ENCODE data around the gene SCGN. TPM values are rescaled to one million over a fixed set of nuclear protein-coding genes. Genes with fewer than 3 reads are reported as not detected.

Gene SCGN
- total and polyA plus RNA-seq, 2 of the 13 experiments (the other 11 are each of a cell fraction or from before 2014, with no cell fraction given): 2.9 to 29.0 TPM

GRCh38 chr6:25715794-25716193 lies 63.8 kb downstream of the SCGN start (continued):
- TF ChIP-seq, protein P1, sequence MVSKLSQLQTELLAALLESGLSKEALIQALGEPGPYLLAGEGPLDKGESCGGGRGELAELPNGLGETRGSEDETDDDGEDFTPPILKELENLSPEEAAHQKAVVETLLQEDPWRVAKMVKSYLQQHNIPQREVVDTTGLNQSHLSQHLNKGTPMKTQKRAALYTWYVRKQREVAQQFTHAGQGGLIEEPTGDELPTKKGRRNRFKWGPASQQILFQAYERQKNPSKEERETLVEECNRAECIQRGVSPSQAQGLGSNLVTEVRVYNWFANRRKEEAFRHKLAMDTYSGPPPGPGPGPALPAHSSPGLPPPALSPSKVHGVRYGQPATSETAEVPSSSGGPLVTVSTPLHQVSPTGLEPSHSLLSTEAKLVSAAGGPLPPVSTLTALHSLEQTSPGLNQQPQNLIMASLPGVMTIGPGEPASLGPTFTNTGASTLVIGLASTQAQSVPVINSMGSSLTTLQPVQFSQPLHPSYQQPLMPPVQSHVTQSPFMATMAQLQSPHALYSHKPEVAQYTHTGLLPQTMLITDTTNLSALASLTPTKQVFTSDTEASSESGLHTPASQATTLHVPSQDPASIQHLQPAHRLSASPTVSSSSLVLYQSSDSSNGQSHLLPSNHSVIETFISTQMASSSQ (IDR thresholded peaks at IDR 0.05; ENCODE audit: low read depth): peak; percentile 79
- TF ChIP-seq, protein P1 (CRISPR knock-in tag; IDR thresholded peaks at IDR 0.05; ENCODE audit: borderline replicate concordance): no peak
- TF ChIP-seq GMEB1 (CRISPR knock-in tag; IDR thresholded peaks at IDR 0.05; ENCODE audit: borderline replicate concordance) (no peak), POGZ (CRISPR knock-in tag; IDR thresholded peaks at IDR 0.05) (0 out of 2 replicates have a peak, but pooled peaks have one; percentile 18), ELK4 (CRISPR knock-in tag; IDR thresholded peaks at IDR 0.05; ENCODE audit: borderline replicate concordance) (no peak), SSRP1 (CRISPR knock-in tag; IDR thresholded peaks at IDR 0.05) (0 out of 2 replicates have a peak, but pooled peaks have one; percentile 50), MTA1 (CRISPR knock-in tag; IDR thresholded peaks at IDR 0.05; ENCODE audit: borderline replicate concordance) (no peak), ZMYM4 (CRISPR knock-in tag; IDR thresholded peaks at IDR 0.05) (peak; percentile 64; the same call in 1 of the 2 replicates), ZKSCAN8 (CRISPR knock-in tag; IDR thresholded peaks at IDR 0.05; ENCODE audit: borderline replicate concordance) (peak; percentile 21; the same call in 1 of the 2 replicates), JUND (CRISPR knock-in tag; IDR thresholded peaks at IDR 0.05) (no peak), SOX13 (IDR thresholded peaks at IDR 0.05) (no peak), SOX13 (CRISPR knock-in tag; conservative IDR thresholded peaks at IDR 0.05 in 1 of 2, IDR thresholded peaks at IDR 0.05 in 1 of 2) (peak in 1 of 2 experiments; percentile 38; a peak in 1 of 4 replicates), CHD4 (IDR thresholded peaks at IDR 0.05; ENCODE audit: borderline replicate concordance, low read length) (no peak), RXRB (CRISPR knock-in tag; IDR thresholded peaks at IDR 0.05; ENCODE audit: borderline replicate concordance) (peak; percentile 15; the same call in 1 of the 2 replicates), SMYD3 (CRISPR knock-in tag; IDR thresholded peaks at IDR 0.05) (no peak), ZNF292 (CRISPR knock-in tag; IDR thresholded peaks at IDR 0.05; ENCODE audit: borderline replicate concordance, low read depth) (peak; percentile 59; the same call in 1 of the 2 replicates), ZBTB21 (CRISPR knock-in tag; IDR thresholded peaks at IDR 0.05) (no peak), RFX5 (IDR thresholded peaks at IDR 0.05; ENCODE audit: low read depth, low read length) (no peak), HBP1 (CRISPR knock-in tag; IDR thresholded peaks at IDR 0.05; ENCODE audit: low read depth) (peak; percentile 19; the same call in 1 of the 2 replicates), NFE2 (CRISPR knock-in tag; IDR thresholded peaks at IDR 0.05) (peak; percentile 34; the same call in 1 of the 2 replicates)
- TF ChIP-seq, protein P2, sequence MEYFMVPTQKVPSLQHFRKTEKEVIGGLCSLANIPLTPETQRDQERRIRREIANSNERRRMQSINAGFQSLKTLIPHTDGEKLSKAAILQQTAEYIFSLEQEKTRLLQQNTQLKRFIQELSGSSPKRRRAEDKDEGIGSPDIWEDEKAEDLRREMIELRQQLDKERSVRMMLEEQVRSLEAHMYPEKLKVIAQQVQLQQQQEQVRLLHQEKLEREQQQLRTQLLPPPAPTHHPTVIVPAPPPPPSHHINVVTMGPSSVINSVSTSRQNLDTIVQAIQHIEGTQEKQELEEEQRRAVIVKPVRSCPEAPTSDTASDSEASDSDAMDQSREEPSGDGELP (IDR thresholded peaks at IDR 0.05; ENCODE audit: borderline replicate concordance, low read depth): peak; percentile 61; the same call in 1 of the 2 replicates
